ENCODE measurements around the gene WNT6. TPM values are rescaled to one million over a fixed set of nuclear protein-coding genes. Genes with fewer than 3 reads are reported as not detected.
A peak's percentile ranks its signal among the peaks of the same experiment; 100 is the strongest.

Gene WNT6
- total RNA-seq: 1 to 10 TPM in 2 of 9 donors, under 1 TPM in 6, not detected in 1; 0.06 to 2.2 (median 0.67) TPM
- 1 to 10 TPM in 1 of 3 donors, under 1 TPM in 1, not detected in 1; 0.40 to 1.8 TPM for polyA plus RNA-seq
- long read RNA-seq, donor 1: 0 reads
- long read RNA-seq, donor 2: 0 reads
- long read RNA-seq, donor 3: 0 reads
- long read RNA-seq, donor 4: 0 reads
- long read RNA-seq, donor 5, partial matches to known transcripts: 1 of 2 reads
- long read RNA-seq, donor 5, other reads (novel, unspliced or antisense): 0 of 2 reads
- long read RNA-seq, donor 6: 0 reads
- long read RNA-seq, donor 7: 0 reads
- long read RNA-seq, donor 8: 0 reads
- long read RNA-seq, donor 9: 0 reads
- long read RNA-seq, donor 10: 0 reads

- Histone ChIP-seq H3K27ac (no peak within 1 kb of the TSS), H3K4me3 (peak within 1 kb of the TSS in 1 of 4 donors; percentile 52), H3K27me3 (peaks cover 49% of the 10 kb centered on the region), H3K9me3 (replicated peaks in 1 of 3) (no peaks in the 10 kb centered on the region), H3K4me1 (replicated peaks in 1 of 2) (peaks cover 0 to 12% of the 10 kb centered on the region in 2 donors), H3K36me3 (replicated peaks in 1 of 2) (no peaks in the 10 kb centered on the region)
- intact Hi-C loops (cut with DNase I): no loop called here
- WGBS, 4 donors: 0 to 1% (median 1%) methylated on average over 6 to 64 of the region's 64 CpGs; no CpG with 5 or more reads in 1 of the 4 donors
- peak in 2 of 7 donors; percentile 12 to 15 for DNase-seq
- TF ChIP-seq POLR2A (IDR thresholded peaks at IDR 0.05) (no peak), CTCF (IDR thresholded peaks at IDR 0.05) (no peak)
These were observed at the start of gene WNT6 for GRCh38 chr2:218859556-218859987. Gene WNT6, plus strand, starts transcription at chr2:218859805. Its CDS starts 233 bp downstream, at chr2:218860038.

- intact Hi-C loops (cut with DNase I): no loop called here
- Histone ChIP-seq H3K36me3 (replicated peaks in 1 of 2) (peaks cover 0 to 32% of the 10 kb centered on the region in 2 donors), H3K9me3 (replicated peaks in 1 of 3) (no peaks in the 10 kb centered on the region), H3K27me3 (no peaks in the 10 kb centered on the region), H3K4me3 (no peak overlapping the region), H3K4me1 (replicated peaks in 1 of 2) (peaks cover 10 to 19% of the 10 kb centered on the region in 2 donors), H3K27ac (no peak overlapping the region)
- no peak for TF ChIP-seq CTCF (IDR thresholded peaks at IDR 0.05)
- TF ChIP-seq POLR2A (IDR thresholded peaks at IDR 0.05): no peak
- WGBS, 4 donors: 62 to 87% (median 79%) methylated on average over 2 of the region's 2 CpGs
- no peak for DNase-seq
These were observed 49.3 kb upstream of the WNT6 start for GRCh38 chr2:218810256-218810655.

- DNase-seq: peak in 2 of 7 donors; percentile 14 to 42
- peaks cover 3 to 11% of the 10 kb centered on the region in 2 donors for H3K4me1 ChIP-seq (replicated peaks in 1 of 2)
- TF ChIP-seq CTCF (IDR thresholded peaks at IDR 0.05): no peak
These were observed 48.2 kb upstream of the WNT6 start for GRCh38 chr2:218811382-218811781.

DNA sequence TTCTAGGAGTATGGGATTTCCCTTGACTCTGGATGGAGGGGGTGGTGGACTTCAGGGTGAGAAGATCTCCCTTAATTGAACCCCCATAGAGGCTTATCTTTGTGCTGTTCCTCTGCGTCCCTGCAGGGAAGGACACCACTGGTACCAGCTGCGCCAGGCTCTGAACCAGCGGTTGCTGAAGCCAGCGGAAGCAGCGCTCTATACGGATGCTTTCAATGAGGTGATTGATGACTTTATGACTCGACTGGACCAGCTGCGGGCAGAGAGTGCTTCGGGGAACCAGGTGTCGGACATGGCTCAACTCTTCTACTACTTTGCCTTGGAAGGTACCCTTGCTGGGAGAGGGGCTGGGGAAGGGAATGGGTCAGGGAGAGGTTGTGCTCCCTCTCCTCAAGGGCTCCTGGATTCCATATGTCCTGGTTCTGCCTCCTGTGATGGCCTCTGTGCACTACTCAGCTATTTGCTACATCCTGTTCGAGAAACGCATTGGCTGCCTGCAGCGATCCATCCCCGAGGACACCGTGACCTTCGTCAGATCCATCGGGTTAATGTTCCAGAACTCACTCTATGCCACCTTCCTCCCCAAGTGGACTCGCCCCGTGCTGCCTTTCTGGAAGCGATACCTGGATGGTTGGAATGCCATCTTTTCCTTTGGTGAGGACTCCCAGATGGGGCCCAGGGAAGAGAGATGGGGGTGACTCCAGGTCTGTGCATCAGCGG, 47.3 kb upstream of the WNT6 start:
- DNase-seq: no peak
- Histone ChIP-seq H3K9me3 (replicated peaks in 1 of 3) (no peaks in the 10 kb centered on the region), H3K4me3 (no peak overlapping the region), H3K27ac (no peak overlapping the region), H3K36me3 (replicated peaks in 1 of 2) (peaks cover 0 to 35% of the 10 kb centered on the region in 2 donors), H3K4me1 (replicated peaks in 1 of 2) (peaks cover 0 to 3% of the 10 kb centered on the region in 2 donors), H3K27me3 (no peaks in the 10 kb centered on the region)
- 92 to 95% (median 93%) methylated on average over 15 to 21 of the region's 21 CpGs for WGBS, 4 donors
- TF ChIP-seq POLR2A (IDR thresholded peaks at IDR 0.05) (no peak), CTCF (IDR thresholded peaks at IDR 0.05) (no peak)
- intact Hi-C loops (cut with DNase I): no loop called here

More at GRCh38 chr2:218811382-218811781, 48.2 kb upstream of the WNT6 start:
- intact Hi-C loops (cut with DNase I): no loop called here
- Histone ChIP-seq H3K36me3 (replicated peaks in 1 of 2) (peaks cover 0 to 35% of the 10 kb centered on the region in 2 donors), H3K27me3 (no peaks in the 10 kb centered on the region), H3K4me3 (no peak overlapping the region), H3K9me3 (replicated peaks in 1 of 3) (no peaks in the 10 kb centered on the region), H3K27ac (no peak overlapping the region)
- 78 to 85% (median 82%) methylated on average over 4 of the region's 4 CpGs for WGBS, 4 donors
